Measurements from ENCODE around the gene CDYL2. TPM values are rescaled to one million over a fixed set of nuclear protein-coding genes. Genes with fewer than 3 reads are reported as not detected.

CDYL2 gene
- polyA plus RNA-seq, 1 of the 3 experiments (the other 2 are of a cell fraction), result 0.03 TPM

GRCh38 chr16:80671281-80671849 lies 133.0 kb downstream of the CDYL2 start:
- no peaks in the 10 kb centered on the region for H3K79me2 ChIP-seq (ENCODE audit: insufficient read depth)
- no peak overlapping the region for H3K4me3 ChIP-seq (ENCODE audit: low read depth in 2 of 2, low read length in 1 of 2)
- DNase-seq, result no peak
- ChIA-PET POLR2A (no interaction called here), CTCF (no interaction called here)
- no peaks in the 10 kb centered on the region for H4K20me1 ChIP-seq (ENCODE audit: insufficient read depth)
- no peaks in the 10 kb centered on the region for H3K27me3 ChIP-seq (ENCODE audit: insufficient read depth)
- H3K36me3 ChIP-seq (replicated peaks in 1 of 2; ENCODE audit: control insufficient read depth in 1 of 2, insufficient read depth in 2 of 2, low read length in 1 of 2), result no peaks in the 10 kb centered on the region
- H3K9me3 ChIP-seq, result no peaks in the 10 kb centered on the region
- no peak overlapping the region for H3K27ac ChIP-seq (ENCODE audit: low read depth in 2 of 2, low read length in 1 of 2)
- no peak overlapping the region for H2AFZ ChIP-seq (ENCODE audit: low read depth)
- H3K9me2 ChIP-seq, result no peaks in the 10 kb centered on the region
- 22% methylated on average over 5 of the region's 5 CpGs for WGBS (ENCODE audit: low lambda C conversion rate)
- H3K9ac ChIP-seq, result no peak overlapping the region
- no peak overlapping the region for H3K4me2 ChIP-seq
- H3K4me1 ChIP-seq (ENCODE audit: control insufficient read depth in 1 of 2, insufficient read depth in 2 of 2, low read depth in 1 of 2, low read length in 1 of 2), result no peaks in the 10 kb centered on the region
- TF ChIP-seq CHD2 (IDR thresholded peaks at IDR 0.05; ENCODE audit: low read length, partially characterized antibody), result no peak
- no peak for TF ChIP-seq USF2 (IDR thresholded peaks at IDR 0.05; ENCODE audit: borderline replicate concordance, low read depth, low read length)
- no peak for TF ChIP-seq TCF12 (IDR thresholded peaks at IDR 0.05)
- TF ChIP-seq TEAD4 (IDR thresholded peaks at IDR 0.05; ENCODE audit: borderline replicate concordance, insufficient read depth), result no peak
- no peak for TF ChIP-seq RCOR1 (IDR thresholded peaks at IDR 0.05; ENCODE audit: low read length)
- no peak for TF ChIP-seq MEF2A (IDR thresholded peaks at IDR 0.05; ENCODE audit: borderline replicate concordance, low read depth)
- TF ChIP-seq USF1 (IDR thresholded peaks at IDR 0.05; ENCODE audit: borderline replicate concordance, low read depth), result no peak
- no peak for TF ChIP-seq ZBTB33 (IDR thresholded peaks at IDR 0.05; ENCODE audit: borderline replicate concordance, low read depth)
- no peak for TF ChIP-seq EZH2phosphoT487 (IDR thresholded peaks at IDR 0.05; ENCODE audit: borderline replicate concordance, low read depth)
- no peak for TF ChIP-seq FOXM1 (IDR thresholded peaks at IDR 0.05; ENCODE audit: low read depth)
- no peak for TF ChIP-seq JUND (IDR thresholded peaks at IDR 0.05)
- TF ChIP-seq FOSL2 (IDR thresholded peaks at IDR 0.05; ENCODE audit: borderline replicate concordance, low read depth), result no peak
- no peak for TF ChIP-seq PBX3 (IDR thresholded peaks at IDR 0.05)
- no peak for TF ChIP-seq FOXJ3 (CRISPR knock-in tag; IDR thresholded peaks at IDR 0.05)
- TF ChIP-seq EP300 (IDR thresholded peaks at IDR 0.05; ENCODE audit: borderline replicate concordance in 1 of 2, low read depth in 1 of 2, low read length in 1 of 2), result no peak
- TF ChIP-seq GABPA (IDR thresholded peaks at IDR 0.05; ENCODE audit: low read depth), result no peak
- TF ChIP-seq NRF1 (IDR thresholded peaks at IDR 0.05; ENCODE audit: low read depth, low read length), result no peak
- TF ChIP-seq REST (IDR thresholded peaks at IDR 0.05; ENCODE audit: low read depth, low read length), result no peak
- TF ChIP-seq SIN3A (IDR thresholded peaks at IDR 0.05; ENCODE audit: borderline replicate concordance, low read depth, low read length), result no peak
- TF ChIP-seq POLR2AphosphoS5 (IDR thresholded peaks at IDR 0.05; ENCODE audit: low read depth, low read length), result no peak
- H3F3A ChIP-seq (replicated peaks; ENCODE audit: insufficient read depth), result no peaks in the 10 kb centered on the region
